ENCODE data around the gene ARL13B.
"Not testable (repeated sequence)": the region's sequence is repeated elsewhere in the genome, so short reads cannot be mapped to it uniquely, and the experiment has no call there.

Gene ARL13B

GRCh38 chr3:93979850-93980676, at the start of gene ARL13B:
TSS of gene ARL13B (plus strand) at chr3:93980155. CDS start at chr3:93980424, 269 bp downstream.
- peak; percentile 96 for DNase-seq

- DNase-seq: no peak
Measured at GRCh38 chr3:93931597-93932229, 48.2 kb upstream of the ARL13B start.

GRCh38 chr3:93934366-93935046, 45.4 kb upstream of the ARL13B start:
- no peak for DNase-seq

GRCh38 chr3:93936549-93936948, 43.4 kb upstream of the ARL13B start:
- DNase-seq: no peak

DNA sequence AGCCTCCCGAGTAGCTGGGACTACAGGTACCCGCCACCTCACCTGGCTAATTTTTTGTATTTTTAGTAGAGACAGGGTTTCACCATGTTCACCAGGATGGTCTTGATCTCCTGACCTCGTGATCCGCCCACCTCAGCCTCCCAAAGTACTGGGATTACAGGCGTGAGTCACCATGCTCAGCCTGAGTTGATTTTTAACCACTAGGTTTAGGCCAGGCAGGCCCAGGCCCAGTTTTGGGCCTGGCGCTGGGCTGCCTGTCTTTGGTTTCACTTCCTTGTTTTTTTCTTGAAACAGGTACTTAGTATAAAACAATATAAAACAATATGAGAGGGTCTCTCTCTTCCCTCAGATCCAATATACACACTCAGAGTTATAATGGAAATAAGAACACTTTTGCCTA, 42.5 kb upstream of the ARL13B start:
- not testable (repeated sequence) for DNase-seq

DNA sequence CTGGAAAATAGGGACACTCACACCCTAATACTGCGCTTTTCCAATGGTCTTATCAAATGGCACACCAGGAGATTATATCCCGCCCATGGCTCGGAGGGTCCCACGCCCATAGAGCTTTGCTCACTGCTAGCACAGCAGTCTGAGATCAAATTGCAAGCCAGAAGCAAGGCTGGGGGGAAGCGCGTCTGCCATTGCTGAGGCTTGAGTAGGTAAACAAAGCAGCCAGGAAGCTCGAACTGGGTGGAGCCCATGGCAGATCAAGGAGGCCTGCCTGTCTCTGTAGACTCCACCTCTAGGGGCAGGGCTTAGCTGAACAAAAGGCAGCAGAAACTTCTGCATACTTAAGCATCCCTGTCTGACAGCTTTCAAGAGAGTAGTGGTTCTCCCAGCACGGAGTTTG, 30.0 kb upstream of the ARL13B start:
- DNase-seq: not testable (repeated sequence)

GRCh38 chr3:93961026-93961425, 18.9 kb upstream of the ARL13B start:
- DNase-seq: no peak

DNA sequence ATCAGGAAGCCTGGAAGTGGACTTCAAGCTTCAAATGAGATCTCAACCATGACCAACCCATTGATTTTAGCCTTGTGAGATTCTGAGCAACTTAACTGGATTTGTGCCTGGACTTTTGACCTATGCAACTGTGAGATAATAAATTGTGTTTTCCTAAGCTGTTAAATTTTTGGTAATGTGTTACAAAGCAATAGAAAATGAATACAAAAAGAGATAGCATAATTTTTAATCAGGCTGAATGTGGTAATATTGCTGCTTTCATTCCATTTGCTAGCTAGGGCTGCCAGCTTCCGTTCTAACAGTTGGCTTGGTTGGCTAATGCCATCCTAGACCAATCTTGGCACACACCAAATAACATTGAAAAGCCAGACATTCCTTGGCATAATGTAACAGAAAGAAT, 18.5 kb upstream of the ARL13B start:
- DNase-seq: no peak

GRCh38 chr3:93962798-93963197, 17.2 kb upstream of the ARL13B start:
- DNase-seq: no peak

GRCh38 chr3:93965106-93965505, 14.8 kb upstream of the ARL13B start:
- DNase-seq: not testable (repeated sequence)

GRCh38 chr3:93969443-93969842, 10.5 kb upstream of the ARL13B start:
- DNase-seq: no peak

- no peak for DNase-seq
Measured at GRCh38 chr3:93969997-93970396, 10.0 kb upstream of the ARL13B start.

DNA sequence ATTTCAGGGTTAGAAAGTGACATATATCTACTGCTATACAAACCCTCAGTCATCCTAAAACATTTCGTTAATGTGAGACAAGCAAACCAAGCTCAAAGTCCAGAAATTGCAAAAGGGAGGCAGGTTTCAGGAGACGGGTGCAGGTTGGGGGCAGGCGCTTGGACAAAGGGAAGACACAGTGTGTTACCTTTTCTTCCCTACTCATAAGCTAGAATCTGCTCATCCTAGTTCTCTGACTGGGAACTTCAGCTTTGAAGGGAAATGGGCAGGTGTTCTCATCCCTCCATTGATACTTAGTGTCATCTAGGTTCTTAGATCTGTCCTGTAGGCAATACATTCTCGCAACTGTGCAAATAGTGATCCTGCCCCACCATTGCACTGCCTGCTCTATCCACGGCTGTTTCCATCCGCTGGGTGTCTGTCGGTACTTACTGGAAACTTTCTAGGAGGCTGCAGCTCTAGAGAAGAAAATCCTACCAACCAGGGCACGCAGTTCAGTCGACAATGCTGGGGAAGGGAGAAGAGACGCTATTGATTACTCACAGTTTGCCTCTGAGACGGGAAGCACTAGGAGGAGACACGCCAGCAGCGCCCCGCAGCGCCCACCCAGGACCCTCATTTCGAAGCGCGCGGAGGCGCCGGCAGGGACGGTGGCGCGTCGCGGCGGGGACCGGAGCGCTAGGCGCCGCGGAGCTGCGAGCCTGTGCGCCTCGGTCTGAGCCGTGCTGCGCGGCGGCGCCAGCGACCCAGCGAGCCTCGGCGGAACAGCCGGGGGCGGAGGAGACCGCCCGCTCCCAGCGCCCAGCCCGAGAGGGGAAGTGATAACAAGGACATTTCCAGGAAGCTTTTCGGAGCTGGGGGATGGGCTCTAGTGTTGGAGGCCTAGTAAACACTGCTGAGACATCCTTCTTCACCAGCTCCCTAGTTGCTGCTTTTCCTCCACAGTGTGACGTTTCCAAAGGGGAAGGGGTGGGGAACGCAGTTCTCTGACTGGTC, 6.5 kb upstream of the ARL13B start, which contains the start of gene PROS1:
PROS1 (minus strand) TSS at position 766 of the 996 bp plus-strand sequence; CDS start at position 619, 147 bp downstream.
- DNase-seq: peak; percentile 48

DNA sequence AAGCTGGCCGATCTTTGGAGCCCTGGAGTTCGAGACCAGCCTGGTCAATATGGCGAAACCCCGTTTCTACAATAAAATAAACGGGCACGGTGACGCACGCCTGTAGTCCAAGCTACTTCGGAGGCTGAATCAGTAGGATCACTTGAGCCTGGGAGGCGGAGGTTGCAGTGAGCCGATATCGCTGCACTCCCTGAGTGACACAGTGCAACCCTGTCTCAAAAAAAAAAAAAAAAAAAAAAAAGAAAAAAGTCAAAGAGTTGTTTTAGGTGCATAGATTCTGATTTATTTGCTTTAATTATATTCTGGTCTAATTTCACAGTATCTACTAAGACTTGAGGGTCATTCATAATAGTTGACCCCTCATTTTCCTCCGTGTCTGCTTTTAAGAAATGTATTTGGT, 1.7 kb downstream of the ARL13B start:
- DNase-seq: no peak

DNA sequence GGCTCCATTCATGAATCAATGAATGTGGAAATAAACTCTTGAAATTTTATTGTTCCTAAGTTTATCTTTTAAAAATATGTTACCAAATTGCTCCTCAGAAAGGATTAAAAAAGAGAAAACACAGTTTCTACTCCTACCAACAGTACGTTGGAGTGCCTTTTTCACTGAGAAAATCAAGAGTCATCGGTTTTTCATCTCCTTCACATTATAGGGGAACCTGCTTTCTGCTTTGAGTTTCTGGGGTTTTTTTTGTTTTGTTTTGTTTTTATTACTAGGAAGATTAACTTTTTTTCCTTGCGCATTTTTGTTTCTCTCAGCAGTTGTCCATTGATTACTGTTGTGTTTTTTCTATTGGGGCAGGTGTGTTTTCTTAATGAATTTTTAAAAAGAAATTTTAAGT, 3.5 kb downstream of the ARL13B start:
- no peak for DNase-seq

- DNase-seq: no peak
Measured at GRCh38 chr3:93984618-93985017, 4.7 kb downstream of the ARL13B start.

GRCh38 chr3:93988283-93988682, 8.3 kb downstream of the ARL13B start:
- no peak for DNase-seq

- no peak for DNase-seq
Measured at GRCh38 chr3:93988764-93989163, 8.8 kb downstream of the ARL13B start.

GRCh38 chr3:93989241-93989640, 9.3 kb downstream of the ARL13B start:
- DNase-seq: no peak

DNA sequence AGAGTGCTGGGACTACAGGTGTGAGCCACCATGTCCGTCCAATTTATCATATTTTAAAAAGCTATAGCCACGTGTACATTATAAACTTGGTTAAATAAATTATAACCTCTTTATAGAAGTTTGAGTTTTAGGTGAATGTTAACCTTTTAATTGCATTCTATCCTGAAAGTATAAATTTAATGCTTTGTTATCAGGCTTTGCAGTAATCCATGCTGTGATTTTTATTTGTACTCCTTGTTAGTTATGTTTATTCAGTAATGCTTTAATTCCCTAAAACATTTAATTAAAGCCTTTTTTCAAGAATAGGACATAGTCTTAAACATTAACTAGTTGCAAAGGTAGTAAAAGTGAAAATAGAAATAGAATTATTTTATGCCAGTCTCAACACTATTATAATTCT, 11.7 kb downstream of the ARL13B start:
- no peak for DNase-seq

DNA sequence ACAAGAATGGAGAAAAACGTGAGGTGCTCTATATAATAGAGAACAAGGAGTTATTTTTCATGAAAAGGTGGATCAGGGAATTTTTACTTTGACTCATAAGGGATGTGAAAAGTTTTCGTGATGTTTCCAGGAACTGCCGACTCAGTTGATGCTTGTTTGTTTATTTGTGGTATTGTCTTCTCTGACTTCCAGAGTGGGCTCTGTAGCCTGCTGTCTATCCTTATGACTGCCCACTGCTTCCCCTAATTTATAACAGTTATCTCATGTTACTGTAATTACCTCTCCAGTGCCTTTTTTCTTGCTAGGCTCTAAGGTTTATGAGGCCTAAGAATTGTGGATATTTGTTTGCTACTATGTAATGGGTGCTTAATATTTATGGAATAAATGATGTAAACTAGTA, 12.3 kb downstream of the ARL13B start:
- no peak for DNase-seq

DNA sequence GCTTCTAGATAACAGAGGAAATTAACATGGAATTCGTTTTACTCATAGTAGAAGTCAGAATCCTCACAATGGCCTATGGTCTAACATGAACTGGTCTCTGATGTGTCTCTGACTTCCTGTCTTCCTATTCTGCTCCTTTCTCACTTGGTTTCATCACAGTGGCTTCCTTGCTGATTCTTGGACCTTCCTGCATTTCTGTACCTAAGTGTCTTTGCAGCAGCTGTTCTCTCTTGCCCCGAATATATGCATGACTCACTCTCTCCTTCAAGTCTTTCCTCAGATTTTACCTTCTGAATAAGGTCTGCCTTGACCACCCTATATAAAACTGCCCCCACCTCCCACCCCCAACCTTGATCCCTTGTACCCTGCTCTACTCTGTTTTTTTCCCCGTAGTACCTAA, 14.1 kb downstream of the ARL13B start:
- no peak for DNase-seq

Measured in CD4-positive, alpha-beta T cell treated with Interleukin-10 for 1 hour (primary cell).